ENCODE data around the gene LTBP1.
A peak's percentile ranks its signal among the peaks of the same experiment; 100 is the strongest.

LTBP1 gene

DNA sequence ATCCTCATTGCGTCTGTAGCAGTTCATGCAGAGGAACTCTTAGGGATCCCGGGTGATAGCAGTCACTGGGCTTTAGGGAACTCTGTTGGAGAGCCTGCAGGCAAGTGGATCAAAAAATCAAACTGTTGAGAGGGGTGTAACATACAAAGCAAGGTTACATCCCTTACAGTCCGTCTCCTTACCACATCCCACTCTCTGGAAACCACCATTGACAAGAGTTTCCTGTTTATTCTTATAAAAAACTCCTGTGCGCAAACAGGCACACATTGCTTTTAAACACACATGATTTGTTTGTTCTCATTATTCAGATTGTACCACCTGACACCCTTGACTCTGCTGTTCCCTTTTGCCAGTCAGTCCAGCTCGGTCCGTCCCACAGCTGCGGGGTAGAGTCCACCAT lies 137.7 kb downstream of the LTBP1 start:
- no peak for DNase-seq

DNA sequence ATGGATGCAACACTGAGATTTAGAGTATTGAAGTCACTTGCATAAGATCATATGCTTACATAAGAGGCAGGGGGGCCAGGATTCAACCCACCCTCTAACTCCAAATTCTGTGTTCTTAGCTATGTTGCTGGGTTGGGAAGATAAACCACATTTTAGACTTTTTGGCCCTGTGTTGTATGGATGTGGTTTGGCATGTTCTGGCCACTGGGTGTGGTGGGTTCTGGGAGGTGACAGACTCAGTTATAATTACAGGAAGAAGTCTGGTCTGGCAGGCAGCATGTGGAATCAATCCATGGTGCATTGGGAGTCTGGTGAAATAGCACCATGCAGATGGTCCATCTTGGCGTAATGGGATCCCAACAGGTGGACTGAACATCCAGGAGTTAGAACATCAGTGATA lies 138.9 kb downstream of the LTBP1 start:
- DNase-seq = no peak

DNA sequence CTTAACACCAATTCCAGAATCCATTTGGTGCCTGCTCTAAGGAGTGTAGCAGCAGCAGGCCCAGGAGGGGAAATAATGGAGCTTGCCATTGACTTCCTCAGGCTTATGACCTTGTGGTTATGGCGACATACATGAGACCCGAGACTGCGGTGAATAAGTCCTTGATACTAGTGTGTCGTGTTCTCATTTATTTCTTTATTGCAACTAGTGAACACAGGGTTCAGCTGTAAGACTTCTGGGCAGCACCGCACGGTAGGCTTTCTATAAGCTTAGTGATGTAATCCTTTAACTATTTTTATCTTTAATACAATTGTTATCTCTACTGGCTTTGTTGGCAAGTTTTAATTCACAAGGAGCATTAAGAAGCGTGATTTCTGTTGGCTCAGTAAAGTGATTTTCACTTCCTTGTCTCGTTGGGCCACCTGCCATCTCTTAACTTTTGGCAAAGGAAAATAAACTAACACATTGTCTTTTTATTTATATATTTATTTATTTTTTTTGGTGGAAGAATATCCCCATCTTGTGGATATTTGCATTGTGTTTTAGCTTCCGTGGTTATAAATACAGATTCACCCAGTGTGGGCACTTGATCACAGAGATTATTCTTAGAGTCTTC lies 139.8 kb downstream of the LTBP1 start:
- peak; percentile 13 for DNase-seq

DNA sequence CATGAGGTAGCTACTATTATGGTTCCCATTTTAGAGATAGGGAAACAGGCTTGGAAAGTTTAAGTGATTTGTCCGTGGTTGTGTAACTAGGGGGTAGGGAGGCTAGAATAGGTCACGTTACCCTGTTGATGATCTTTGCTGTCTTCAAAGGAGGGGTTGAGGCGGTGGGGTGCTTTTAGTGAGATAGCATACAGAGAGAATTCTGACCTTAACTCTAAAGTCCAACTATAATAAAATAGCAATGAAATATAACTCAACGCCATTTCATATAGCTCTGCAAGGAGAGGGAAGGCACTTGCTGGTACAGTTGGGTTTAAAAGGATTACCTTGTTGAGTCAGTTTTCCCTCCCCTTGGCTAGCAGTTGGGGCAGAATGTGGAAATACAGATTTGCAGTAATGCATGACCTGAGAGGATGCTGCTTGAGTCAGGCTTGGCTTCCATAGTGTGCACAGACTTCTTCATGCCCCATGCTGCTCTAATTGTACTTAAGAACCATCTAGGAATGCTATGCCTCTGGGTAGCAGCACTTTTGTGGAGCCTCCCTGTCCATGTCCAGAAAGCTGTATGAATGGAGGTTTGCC lies 143.9 kb downstream of the LTBP1 start:
- DNase-seq = no peak

DNA sequence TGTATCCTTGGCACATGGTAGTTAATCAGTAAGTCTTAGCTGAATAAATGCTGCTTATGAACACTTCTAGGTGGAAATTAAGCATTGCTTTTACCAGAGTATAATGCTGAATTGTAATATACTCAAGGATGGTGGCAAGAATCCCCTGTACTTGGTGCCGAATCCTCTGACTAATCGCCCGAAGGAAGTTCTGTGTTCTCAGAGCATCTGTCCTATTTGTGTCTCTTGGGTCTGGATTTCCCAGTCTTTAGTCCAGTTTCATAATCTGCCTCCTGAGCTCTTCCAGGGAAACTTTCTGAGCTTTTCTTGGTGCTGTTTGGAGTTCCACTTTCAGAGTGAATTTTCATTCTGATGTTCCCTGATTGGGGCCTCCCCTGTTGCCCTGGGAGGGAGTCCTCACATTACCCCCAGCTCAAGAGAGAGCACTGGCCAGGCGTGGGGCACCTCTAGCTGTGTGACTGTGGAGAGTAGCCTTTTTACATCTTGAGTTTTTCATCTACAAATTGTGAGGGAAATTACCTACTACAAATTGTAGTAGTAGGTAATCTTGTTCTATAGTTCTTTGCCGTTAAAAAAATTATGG lies 144.9 kb downstream of the LTBP1 start:
- no peak for DNase-seq

DNA sequence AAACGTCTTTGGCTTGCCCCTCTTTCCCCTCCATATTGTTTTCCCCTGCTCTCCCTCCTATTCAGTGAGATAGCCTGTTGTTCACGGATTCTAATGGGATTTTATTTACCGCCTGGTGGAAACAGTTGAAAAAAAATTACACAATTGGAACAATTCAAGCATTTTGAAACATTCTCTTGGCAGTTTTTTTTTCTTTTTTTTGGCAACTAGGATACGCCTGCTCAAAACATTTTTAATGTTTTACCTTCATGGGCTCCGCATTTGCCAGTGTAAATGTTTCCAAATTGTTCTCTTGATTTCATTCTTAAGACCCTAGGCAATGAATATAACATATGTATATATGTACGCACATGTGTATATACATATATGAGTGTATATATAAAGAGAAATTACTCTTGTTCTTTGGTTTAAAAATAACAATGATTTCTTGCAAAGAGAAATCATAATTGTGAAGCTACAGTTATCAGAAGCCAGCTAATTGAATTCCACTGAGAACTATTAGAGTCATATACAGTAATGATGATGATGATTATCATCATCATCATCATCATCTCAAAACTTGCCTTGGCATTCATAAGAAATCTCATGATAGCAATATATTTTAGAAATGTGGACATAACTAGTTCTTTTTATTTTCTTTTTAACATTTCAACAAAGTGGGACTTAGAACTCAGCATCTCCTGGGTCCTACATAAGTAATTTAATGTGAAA lies 146.7 kb downstream of the LTBP1 start:
- DNase-seq = no peak

DNA sequence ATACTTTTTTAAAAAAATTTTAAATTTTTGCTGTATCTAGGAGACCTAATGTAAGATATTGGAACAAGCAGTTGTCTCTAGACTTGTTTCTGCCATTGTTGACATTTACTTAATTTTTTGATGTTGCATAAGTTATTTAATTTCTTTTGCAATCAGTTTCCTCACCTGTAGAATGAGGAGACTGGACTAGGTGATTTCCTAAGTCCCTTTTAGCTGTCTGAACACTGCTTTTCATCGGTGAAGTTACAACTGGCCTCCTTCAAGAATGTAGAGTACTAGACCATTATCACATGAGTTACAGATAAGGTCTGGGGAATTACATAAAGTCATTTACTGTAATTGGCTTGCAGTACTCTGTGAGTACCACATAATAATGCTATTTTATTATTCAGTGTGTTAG lies 147.6 kb downstream of the LTBP1 start:
- no peak for DNase-seq

DNA sequence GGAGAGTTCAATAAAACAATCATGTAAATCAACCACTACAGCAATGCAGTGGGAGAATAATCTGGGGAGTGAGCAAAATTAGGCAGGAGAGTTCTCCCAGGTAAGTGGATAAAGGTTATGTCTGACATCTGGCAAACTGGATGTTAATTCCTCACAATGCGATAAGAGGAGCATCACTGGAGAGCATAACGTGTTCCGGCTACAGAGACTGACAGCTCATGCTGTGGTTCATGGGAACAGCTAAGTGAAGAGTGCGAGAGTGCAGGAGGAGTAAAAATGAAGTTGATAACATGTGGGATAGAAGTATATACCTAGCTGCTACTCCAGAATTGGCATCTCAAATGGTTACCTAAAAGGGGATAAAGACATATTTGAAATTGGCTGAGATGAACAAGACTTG lies 153.2 kb downstream of the LTBP1 start:
- DNase-seq = no peak

DNA sequence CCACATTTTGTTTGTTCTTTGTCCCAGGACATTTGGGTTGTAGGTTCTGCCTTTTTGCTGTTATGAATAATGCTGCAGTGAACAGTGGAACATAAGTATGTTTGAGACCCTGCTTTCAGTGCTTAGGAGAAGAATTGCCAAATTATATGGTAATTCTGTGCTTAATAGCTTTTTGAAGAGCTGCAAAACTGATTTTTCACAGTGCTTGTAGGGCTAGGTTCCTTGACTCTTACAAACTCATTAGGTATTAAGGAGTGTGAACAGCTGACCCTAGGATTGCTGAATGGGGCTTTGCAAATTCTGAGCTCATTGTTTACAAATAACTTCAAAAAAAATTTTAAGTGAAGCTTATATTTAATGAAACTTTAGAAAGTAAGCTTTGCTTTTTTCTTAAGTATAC lies 154.2 kb downstream of the LTBP1 start:
- DNase-seq = no peak

DNA sequence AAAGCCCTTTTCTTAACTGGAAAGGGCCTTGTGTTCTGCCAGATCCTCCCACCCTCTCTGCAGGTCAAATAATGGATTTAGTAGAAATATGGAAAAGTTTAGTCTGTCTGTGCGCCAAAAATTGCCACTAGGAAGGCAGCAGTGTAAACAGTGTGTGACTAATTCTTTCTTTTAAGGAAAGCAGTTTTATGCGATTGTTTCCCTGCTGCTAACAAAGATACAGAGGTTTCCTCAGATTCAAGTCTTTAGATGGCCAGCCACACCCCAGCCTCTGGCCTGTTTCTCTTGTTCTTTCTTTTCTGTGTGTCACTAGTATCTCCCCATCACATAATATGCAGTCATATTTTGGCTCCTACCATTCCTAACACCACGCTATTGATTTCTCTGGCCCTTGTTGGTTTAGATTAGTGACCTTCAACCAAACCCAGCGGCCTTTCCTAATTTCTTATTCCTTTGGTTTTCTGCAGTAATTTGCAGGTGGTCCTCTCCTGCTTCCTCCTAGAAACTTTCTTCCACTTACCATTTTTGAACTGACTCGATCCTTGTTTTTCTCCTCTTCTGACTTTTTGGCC lies 157.4 kb downstream of the LTBP1 start:
- DNase-seq = peak; percentile 18

DNA sequence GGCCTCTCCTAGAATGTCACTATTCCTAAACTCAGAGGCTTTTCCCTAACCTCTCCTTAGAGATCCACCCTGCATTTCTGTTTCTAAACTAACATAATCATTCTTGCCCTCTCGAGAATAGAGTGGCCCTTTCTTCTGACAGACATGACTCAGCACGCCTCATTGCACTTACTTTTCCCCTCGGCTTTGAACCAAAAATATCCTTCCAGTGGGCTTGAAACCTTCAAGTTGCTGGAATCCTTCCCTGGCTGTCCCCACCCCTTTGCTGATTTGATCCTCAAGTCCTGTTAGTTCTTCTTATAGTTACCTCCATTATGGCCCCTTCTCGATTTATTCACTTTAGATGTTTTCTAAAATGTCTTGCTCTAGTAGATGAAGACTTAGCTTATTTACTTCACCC lies 158.0 kb downstream of the LTBP1 start:
- DNase-seq = peak; percentile 27

DNA sequence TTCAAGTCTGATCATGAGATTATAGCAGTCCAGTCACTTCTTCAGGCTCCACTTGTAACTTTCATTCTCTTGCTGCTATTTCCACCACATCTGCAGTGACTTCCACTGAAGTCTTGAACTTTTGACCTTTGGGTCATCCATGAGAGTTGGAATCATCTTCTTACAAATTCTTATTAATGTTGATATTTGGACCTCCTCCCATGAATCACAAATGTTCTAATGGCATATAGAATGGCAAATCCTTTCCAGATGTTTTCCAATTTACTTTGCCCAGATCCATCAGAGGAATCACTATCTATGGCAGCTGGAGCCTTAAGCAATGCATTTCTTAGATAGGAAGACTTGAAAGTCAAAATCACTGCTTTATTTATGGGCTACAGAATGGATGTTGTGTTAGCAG lies 159.4 kb downstream of the LTBP1 start:
- no peak for DNase-seq

DNA sequence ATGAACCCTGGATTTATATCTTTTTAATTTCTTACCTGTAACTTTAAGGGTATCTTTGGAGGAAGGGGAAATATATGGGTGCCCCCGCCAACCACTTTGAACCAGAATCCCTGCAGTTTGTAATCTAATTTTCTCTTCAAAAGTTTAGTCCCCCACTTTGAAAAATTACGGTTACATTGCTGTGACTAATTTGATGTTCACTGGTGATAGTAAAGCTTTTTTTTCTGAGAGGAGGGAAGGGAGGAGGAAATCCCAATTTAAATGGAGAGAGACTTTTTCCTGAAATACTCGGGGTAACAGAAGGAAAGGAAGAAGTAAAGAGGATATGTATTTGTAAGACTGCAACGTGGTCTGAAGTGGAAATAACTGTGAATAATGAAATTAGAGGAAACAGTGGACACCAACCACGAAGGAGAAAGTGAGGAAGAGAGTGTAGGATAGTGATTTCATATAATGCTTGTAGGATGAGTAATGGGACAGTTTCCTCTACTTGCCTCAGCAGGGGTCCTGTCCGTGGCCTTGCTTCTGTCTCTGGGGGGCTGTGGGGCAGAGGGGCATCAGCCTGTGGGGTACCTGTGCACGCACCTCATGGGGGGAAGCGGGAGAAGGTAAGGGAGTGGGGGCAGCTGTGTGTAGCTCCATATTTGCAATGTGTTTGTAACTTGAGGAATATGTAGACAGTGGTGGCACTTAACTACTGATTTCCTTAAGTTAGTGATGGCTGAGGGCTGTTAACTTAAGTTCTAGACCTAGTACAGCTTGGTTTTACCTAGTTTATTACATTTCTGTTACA lies 161.1 kb downstream of the LTBP1 start:
- DNase-seq = peak; percentile 44

DNA sequence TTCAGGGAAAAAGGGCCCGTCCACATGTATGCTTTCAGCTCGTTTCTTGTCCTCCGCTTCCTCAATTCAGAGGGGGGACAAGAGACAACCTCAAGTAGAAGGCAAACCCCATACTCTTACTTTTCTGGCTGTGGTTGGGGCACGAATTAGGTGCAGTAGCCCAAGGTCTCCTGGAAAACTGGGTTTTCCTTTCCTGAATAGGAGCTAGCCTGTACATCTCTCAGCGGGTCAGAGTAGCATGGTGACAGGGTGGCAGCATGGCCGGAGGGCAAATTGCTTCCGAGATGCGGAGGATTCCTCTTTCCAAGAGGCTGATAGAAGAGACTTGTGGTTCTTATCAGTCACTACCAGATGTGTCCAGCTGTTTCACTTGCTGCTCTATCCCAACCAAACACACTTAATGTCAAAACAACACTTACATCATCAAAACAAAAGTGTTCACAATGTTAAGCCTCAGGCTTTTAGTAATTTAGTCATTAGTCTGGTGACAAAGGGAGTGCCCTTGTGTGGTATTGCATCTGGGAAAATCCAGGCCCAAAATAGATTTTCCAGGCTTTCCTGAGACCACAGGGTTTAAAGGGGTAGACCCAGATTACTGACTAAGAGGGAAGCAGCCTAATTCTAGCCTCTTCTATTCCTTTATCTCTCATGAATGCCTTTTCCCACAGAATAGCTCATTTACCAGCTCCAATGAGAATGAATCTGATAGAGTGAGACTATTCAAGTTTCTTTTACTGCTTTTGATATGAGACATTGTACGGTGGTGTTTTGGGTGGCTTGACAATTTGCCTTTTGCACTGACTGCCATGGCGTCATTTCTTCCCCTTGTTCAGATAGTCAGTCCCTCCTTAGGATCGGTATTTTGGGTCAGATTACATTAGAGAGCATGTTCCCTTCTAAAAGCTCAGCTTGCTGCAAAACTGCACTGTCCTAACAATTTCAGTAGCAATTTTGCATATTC lies 162.0 kb downstream of the LTBP1 start:
- peak; percentile 46 for DNase-seq

DNA sequence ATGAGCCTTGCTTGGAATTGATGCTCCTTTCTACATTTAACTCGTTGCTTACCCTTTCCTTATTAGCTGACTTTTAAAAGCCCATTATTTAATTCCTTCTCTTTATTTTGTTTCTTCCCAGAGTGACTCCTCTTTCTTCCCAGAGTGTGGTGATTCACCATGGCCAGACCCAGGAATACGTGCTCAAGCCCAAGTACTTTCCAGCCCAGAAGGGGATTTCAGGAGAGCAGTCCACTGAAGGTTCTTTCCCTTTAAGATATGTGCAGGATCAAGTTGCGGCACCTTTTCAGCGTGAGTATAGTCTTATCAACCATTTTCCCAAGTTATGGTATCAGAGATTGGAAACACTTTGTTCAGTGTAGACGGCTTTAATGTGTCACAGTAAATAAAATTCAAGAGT lies 163.7 kb downstream of the LTBP1 start:
- peak; percentile 46 for DNase-seq

DNA sequence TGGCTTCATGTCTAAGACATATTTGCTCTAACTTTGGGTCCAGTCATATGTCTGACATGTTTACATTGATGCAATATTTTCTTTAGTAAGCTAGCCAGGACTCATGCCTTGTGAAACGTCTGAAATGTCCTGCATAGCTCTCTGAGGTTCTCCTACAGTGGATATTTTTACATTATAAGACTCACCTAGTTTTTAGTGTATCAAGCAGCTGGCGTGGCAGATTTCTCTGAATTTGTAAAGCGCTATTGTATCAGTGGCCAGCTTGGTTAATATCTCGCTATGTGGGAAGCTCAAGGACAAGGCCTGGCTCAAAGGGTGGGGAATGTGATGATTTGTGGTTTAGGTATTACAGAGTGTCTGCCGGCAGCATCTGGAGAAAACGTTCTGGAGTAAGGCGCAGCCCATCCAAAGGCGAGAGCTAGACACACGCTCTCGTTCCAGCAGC lies 164.3 kb downstream of the LTBP1 start:
- peak; percentile 65 for DNase-seq

DNA sequence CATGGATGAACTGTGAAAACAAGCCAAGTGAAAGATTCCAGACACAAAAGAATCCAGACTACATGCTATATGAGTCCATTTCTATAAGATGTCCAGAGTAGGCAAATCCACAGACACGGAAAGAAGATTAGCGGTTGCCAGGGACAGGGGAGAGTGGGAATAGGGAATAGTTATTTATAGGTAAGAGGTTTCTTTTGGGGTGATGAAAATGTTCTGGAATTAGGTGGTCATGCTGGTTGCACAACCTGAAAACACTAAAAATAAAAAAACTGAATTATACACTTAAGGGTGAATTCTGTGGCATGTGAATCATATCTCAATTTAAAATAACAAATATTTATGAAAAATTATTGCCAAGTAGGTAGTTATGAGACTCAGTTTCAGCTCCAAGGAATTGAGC lies 168.4 kb downstream of the LTBP1 start:
- DNase-seq = no peak

DNA sequence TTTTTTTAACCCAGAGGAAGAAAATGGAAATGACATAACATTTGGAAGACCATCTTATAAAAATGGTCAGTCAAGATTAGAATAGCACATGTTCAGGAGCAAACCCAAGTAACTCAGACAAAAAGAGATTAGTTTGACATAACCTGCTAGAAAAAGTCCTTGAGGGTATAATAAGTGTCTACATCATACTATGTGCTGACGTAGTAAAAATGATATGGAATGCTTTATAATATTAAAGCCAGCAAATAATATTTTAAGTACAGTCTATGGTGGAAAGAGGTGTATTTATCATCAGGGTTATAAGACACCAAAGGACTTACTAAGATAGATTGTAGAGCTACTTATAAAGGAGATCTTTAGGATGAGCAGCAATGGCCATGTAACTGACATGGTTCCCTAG lies 169.0 kb downstream of the LTBP1 start:
- DNase-seq = no peak

DNA sequence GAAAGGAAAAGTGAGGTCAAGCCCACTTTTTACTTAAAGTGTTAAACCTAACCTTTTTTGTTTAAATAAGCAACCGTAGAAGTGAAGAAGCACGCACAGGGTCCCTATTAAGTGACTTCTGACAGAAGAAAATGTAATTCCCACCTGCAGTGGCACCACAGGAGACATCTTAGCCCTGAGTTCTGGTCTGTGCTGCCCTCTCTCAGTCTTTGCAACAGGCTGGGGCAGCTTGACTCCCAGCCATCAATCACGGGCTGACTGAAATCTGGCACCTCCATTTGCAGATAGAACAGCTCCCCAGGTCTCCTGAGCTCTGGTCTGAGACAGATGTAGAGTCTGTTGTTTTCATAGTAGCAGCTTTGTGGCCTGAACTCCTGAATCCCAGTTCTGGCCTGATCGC lies 170.0 kb downstream of the LTBP1 start:
- DNase-seq = no peak

DNA sequence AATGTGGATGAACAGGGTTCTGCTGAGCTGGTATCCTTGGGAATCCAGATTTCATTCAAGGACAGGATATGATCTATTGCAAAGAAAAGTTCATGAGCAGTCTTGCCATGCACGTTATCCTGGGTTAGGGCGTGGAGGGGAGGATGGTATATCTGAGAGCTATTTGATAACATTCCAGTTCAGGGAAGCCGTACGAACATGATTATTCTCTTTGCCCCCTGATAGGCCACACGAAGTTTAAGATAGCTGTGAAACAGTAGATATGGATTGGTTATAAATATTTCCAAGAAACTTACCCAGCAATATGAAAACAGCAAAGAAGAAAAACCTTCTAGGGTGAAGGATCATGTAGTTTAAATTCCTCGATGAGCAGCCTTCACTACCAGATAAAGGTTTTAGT lies 171.9 kb downstream of the LTBP1 start:
- DNase-seq = no peak

DNA sequence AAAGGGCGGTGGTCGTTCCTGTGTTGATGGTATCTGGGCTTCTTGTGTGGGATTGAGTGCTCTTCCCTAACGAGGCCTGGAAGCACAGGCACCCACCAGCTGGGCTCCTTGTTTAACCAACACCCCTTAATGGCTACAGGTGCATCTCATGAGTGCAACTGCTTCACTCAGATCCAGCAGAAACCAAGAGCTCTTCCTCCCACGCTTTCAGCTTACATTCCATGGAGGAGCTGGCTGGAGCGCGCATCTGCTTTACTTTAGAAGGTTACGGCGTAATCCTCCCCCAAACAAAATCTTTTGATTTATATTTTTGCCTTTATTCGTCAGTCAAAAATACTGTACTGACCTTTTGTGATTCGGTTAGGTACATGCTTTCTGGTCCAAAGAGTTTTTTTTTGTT lies 174.7 kb downstream of the LTBP1 start:
- no peak for DNase-seq

DNA sequence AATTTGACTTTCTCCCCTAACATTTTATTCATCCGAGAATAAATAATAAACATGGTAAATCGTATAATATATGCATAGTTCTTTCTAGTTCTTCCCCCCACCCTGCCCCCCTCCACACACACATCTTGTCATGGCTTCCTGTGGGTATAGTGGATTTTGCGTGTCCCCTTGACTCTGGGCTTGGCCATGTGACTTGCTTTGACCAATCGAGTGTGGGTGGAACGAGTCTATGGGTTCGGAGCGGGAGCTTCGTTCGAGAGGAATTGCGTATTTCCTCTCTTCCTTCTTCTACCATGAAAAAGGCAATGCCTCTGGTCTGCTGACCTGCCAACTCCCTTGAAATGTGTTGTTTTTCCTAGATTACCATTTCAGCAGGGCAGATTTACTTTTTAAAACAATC lies 175.2 kb downstream of the LTBP1 start:
- DNase-seq = no peak
